ENCODE results near the gene CACNG4. TPM values are rescaled to one million over a fixed set of nuclear protein-coding genes. Genes with fewer than 3 reads are reported as not detected.
A peak's percentile ranks its signal among the peaks of the same experiment; 100 is the strongest.

CACNG4 gene
- total and polyA plus RNA-seq, 2 experiments from 2014 or later: 1.6 to 4.1 TPM

DNA sequence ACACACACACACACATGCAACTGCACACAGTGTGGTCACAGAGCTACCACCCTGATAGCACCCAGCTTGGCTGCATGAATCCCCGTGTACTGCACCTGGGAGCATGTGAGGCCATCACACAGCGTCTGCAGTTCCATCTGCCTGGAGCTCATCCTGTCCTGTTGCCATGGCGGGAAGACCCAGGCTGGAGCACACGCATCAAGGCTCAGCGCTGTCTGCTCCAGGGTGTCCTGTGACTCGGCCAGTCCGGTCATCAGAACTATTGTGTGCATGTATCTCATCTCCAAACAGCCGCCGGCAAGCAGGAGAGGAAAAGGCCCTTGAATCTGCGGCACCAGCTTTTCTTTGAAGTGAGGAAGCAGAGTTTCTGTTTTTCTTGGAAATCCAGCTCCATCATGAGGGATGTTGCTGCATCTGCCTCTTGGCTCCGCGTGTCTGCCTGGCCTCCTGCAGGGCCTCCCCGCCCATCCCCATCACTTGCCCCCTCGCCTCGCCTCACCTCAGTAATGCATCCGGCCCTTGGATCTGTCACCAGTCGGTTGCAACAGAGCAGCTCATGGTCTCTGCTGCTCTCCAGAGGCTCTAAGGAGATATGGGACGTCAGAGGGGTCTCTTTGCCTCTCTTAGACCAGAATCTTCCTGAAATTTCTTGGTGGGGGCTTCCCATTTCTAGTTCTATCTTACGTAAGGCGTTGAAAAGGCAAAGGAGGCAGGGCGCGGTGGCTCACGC lies 23.7 kb downstream of the CACNG4 start:
- DNase-seq (ENCODE audit: low spot score) (peak; percentile 30), ATAC-seq (peak; percentile 61)
- no peaks in the 10 kb centered on the region for H3K36me3 Mint-ChIP-seq (ENCODE audit: low read depth)
- no peak overlapping the region for H3K4me3 Mint-ChIP-seq
- peaks cover 4% of the 10 kb centered on the region for H3K4me1 Mint-ChIP-seq
- no peaks in the 10 kb centered on the region for H3K9me2 ChIP-seq (ENCODE audit: insufficient read depth)
- H3K4me1 ChIP-seq (ENCODE audit: insufficient read depth): no peaks in the 10 kb centered on the region
- H3K36me3 ChIP-seq (ENCODE audit: insufficient read depth): no peaks in the 10 kb centered on the region
- H3F3A ChIP-seq (replicated peaks; ENCODE audit: low read depth): no peaks in the 10 kb centered on the region
- H3K9me3 Mint-ChIP-seq: no peaks in the 10 kb centered on the region
- no peaks in the 10 kb centered on the region for H4K20me1 ChIP-seq (replicated peaks; ENCODE audit: insufficient read depth)
- no peak overlapping the region for H2AFZ ChIP-seq
- H3K4me2 ChIP-seq: no peak overlapping the region
- no peak for TF ChIP-seq ZNF114 (CRISPR knock-in tag; IDR thresholded peaks at IDR 0.05)
- TF ChIP-seq, protein P1, sequence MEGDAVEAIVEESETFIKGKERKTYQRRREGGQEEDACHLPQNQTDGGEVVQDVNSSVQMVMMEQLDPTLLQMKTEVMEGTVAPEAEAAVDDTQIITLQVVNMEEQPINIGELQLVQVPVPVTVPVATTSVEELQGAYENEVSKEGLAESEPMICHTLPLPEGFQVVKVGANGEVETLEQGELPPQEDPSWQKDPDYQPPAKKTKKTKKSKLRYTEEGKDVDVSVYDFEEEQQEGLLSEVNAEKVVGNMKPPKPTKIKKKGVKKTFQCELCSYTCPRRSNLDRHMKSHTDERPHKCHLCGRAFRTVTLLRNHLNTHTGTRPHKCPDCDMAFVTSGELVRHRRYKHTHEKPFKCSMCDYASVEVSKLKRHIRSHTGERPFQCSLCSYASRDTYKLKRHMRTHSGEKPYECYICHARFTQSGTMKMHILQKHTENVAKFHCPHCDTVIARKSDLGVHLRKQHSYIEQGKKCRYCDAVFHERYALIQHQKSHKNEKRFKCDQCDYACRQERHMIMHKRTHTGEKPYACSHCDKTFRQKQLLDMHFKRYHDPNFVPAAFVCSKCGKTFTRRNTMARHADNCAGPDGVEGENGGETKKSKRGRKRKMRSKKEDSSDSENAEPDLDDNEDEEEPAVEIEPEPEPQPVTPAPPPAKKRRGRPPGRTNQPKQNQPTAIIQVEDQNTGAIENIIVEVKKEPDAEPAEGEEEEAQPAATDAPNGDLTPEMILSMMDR (conservative IDR thresholded peaks at IDR 0.05; ENCODE audit: low read depth in 2 of 2): peak in 1 of 2 experiments; percentile 38; a peak in 2 of 4 replicates
- no peaks in the 10 kb centered on the region for H3K79me2 ChIP-seq (replicated peaks; ENCODE audit: insufficient read depth)
- no peak overlapping the region for H3K27ac ChIP-seq (ENCODE audit: low read depth)
- no peak overlapping the region for H3K4me3 ChIP-seq
- H3K27ac Mint-ChIP-seq: no peak overlapping the region
- H3K27me3 Mint-ChIP-seq (ENCODE audit: insufficient read depth, low read depth, poor library complexity): peaks cover 8% of the 10 kb centered on the region
- no peaks in the 10 kb centered on the region for H3K27me3 ChIP-seq (ENCODE audit: insufficient read depth)

DNA sequence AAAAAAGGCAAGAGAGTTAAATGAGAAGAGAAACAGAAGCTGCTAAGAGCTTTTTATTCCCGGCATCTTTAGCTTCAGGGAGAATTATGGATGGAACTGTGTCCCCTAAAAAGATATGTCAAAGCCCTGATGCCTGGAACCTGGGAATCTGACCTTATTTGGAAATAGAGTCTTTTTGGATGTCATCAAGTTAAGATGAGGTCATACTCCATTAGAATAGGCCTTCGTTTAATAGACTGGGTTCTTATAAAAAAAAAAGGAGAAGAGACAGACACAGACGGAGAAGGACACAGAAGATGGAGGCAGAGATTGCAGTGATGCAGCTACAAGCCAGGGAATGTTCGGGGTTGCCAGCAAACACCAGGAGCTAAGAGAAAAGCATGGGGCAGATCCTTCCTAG lies 24.6 kb downstream of the CACNG4 start:
- Histone ChIP-seq H3K27me3 (ENCODE audit: insufficient read depth) (no peaks in the 10 kb centered on the region), H4K20me1 (replicated peaks; ENCODE audit: insufficient read depth) (no peaks in the 10 kb centered on the region), H3K4me2 (no peak overlapping the region), H3K79me2 (replicated peaks; ENCODE audit: insufficient read depth) (no peaks in the 10 kb centered on the region), H3K4me3 (no peak overlapping the region), H3K36me3 (ENCODE audit: insufficient read depth) (no peaks in the 10 kb centered on the region), H3K27ac (ENCODE audit: low read depth) (no peak overlapping the region), H3K4me1 (ENCODE audit: insufficient read depth) (no peaks in the 10 kb centered on the region), H2AFZ (no peak overlapping the region), H3K9me2 (ENCODE audit: insufficient read depth) (no peaks in the 10 kb centered on the region), H3F3A (replicated peaks; ENCODE audit: low read depth) (no peaks in the 10 kb centered on the region)
- Mint-ChIP-seq H3K36me3 (ENCODE audit: low read depth) (no peaks in the 10 kb centered on the region), H3K27me3 (ENCODE audit: insufficient read depth, low read depth, poor library complexity) (peaks cover 8% of the 10 kb centered on the region), H3K27ac (no peak overlapping the region), H3K9me3 (no peaks in the 10 kb centered on the region), H3K4me1 (no peaks in the 10 kb centered on the region), H3K4me3 (no peak overlapping the region)
- no peak for DNase-seq (ENCODE audit: low spot score)
- TF ChIP-seq, protein P2, sequence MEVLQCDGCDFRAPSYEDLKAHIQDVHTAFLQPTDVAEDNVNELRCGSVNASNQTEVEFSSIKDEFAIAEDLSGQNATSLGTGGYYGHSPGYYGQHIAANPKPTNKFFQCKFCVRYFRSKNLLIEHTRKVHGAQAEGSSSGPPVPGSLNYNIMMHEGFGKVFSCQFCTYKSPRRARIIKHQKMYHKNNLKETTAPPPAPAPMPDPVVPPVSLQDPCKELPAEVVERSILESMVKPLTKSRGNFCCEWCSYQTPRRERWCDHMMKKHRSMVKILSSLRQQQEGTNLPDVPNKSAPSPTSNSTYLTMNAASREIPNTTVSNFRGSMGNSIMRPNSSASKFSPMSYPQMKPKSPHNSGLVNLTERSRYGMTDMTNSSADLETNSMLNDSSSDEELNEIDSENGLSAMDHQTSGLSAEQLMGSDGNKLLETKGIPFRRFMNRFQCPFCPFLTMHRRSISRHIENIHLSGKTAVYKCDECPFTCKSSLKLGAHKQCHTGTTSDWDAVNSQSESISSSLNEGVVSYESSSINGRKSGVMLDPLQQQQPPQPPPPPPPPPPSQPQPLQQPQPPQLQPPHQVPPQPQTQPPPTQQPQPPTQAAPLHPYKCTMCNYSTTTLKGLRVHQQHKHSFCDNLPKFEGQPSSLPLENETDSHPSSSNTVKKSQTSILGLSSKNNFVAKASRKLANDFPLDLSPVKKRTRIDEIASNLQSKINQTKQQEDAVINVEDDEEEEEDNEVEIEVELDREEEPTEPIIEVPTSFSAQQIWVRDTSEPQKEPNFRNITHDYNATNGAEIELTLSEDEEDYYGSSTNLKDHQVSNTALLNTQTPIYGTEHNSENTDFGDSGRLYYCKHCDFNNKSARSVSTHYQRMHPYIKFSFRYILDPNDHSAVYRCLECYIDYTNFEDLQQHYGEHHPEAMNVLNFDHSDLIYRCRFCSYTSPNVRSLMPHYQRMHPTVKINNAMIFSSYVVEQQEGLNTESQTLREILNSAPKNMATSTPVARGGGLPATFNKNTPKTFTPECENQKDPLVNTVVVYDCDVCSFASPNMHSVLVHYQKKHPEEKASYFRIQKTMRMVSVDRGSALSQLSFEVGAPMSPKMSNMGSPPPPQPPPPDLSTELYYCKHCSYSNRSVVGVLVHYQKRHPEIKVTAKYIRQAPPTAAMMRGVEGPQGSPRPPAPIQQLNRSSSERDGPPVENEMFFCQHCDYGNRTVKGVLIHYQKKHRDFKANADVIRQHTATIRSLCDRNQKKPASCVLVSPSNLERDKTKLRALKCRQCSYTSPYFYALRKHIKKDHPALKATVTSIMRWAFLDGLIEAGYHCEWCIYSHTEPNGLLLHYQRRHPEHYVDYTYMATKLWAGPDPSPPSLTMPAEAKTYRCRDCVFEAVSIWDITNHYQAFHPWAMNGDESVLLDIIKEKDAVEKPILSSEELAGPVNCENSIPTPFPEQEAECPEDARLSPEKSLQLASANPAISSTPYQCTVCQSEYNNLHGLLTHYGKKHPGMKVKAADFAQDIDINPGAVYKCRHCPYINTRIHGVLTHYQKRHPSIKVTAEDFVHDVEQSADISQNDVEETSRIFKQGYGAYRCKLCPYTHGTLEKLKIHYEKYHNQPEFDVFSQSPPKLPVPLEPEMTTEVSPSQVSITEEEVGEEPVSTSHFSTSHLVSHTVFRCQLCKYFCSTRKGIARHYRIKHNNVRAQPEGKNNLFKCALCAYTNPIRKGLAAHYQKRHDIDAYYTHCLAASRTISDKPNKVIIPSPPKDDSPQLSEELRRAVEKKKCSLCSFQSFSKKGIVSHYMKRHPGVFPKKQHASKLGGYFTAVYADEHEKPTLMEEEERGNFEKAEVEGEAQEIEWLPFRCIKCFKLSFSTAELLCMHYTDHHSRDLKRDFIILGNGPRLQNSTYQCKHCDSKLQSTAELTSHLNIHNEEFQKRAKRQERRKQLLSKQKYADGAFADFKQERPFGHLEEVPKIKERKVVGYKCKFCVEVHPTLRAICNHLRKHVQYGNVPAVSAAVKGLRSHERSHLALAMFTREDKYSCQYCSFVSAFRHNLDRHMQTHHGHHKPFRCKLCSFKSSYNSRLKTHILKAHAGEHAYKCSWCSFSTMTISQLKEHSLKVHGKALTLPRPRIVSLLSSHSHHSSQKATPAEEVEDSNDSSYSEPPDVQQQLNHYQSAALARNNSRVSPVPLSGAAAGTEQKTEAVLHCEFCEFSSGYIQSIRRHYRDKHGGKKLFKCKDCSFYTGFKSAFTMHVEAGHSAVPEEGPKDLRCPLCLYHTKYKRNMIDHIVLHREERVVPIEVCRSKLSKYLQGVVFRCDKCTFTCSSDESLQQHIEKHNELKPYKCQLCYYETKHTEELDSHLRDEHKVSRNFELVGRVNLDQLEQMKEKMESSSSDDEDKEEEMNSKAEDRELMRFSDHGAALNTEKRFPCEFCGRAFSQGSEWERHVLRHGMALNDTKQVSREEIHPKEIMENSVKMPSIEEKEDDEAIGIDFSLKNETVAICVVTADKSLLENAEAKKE (CRISPR knock-in tag; IDR thresholded peaks at IDR 0.05): no peak
- TF ChIP-seq, protein P3, sequence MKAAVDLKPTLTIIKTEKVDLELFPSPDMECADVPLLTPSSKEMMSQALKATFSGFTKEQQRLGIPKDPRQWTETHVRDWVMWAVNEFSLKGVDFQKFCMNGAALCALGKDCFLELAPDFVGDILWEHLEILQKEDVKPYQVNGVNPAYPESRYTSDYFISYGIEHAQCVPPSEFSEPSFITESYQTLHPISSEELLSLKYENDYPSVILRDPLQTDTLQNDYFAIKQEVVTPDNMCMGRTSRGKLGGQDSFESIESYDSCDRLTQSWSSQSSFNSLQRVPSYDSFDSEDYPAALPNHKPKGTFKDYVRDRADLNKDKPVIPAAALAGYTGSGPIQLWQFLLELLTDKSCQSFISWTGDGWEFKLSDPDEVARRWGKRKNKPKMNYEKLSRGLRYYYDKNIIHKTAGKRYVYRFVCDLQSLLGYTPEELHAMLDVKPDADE (IDR thresholded peaks at IDR 0.05): no peak
- no peak for TF ChIP-seq CREB1 (CRISPR knock-in tag; IDR thresholded peaks at IDR 0.05; ENCODE audit: low read depth)
- ATAC-seq: no peak

Measured in GM23338 (cell line).